ENCODE results near the gene ANKRD34A. TPM values are rescaled to one million over a fixed set of nuclear protein-coding genes. Genes with fewer than 3 reads are reported as not detected.
A peak's percentile ranks its signal among the peaks of the same experiment; 100 is the strongest.

The ANKRD34A gene
- total RNA-seq, 6 experiments from 2014 or later: 0.14 to 0.88 (median 0.22) TPM; not detected in 1

DNA sequence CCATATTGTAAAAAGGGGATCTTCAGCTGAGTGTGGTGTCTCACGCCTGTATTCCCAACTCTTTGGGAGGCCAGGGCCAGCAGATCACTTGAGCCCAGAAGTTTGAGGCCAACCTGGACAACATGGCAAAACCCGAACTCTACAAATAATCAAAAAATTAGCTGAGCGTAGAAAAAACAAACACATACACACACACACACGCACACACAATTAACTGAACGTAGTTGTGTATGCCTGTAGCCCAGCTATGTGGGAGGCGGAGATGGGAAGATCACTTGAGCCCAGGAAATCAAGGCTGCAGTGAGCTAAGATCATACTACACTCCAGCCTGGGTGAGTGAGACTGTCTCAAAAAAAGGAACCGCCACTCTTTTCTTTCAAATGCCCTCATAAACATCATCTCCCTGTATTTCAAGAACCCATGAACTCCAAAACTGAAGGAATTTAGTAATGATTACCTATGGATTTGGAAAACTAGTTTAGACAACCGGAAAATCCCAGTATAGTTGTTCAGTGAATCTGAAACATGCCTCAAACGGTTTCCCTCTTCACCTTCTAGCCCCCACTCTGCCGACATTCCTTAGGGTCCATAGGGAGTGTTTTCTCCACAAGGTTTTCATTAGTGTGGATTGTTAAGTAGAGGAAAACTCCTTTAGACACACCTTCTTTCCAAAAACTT is 27.5 kb upstream of the ANKRD34A start:
- Histone ChIP-seq H3K36me3 (peaks cover 0 to 31% (median 24%) of the 10 kb centered on the region in 4 donors), H3K9me3 (no peaks in the 10 kb centered on the region), H3K27me3 (no peaks in the 10 kb centered on the region), H3K4me1 (peaks cover 0 to 35% (median 12%) of the 10 kb centered on the region in 4 donors), H3K27ac (peak overlapping the region in 2 of 3 donors; percentile 2 to 88), H3K4me3 (peak overlapping the region in 1 of 3 donors; percentile 91)
- intact Hi-C loops (cut with DNase I): no loop called here
- DNase-seq (no peak), ATAC-seq (peak in 1 of 4 donors; percentile 6)
- TF ChIP-seq CTCF (IDR thresholded peaks at IDR 0.05) (no peak), POLR2A (IDR thresholded peaks at IDR 0.05) (peak; percentile 84)
- 31% methylated on average over 9 of the region's 10 CpGs for WGBS (ENCODE audit: insufficient coverage, low coverage, low lambda C conversion rate, missing lambda C conversion rate)

- no peaks in the 10 kb centered on the region for H3K27me3 ChIP-seq
- no peaks in the 10 kb centered on the region for H3K9me3 ChIP-seq
- H3K4me3 ChIP-seq: no peak overlapping the region
- intact Hi-C loops (cut with DNase I): no loop called here
- TF ChIP-seq POLR2A (IDR thresholded peaks at IDR 0.05) (no peak), CTCF (IDR thresholded peaks at IDR 0.05) (no peak)
- ATAC-seq (peak in 2 of 4 donors; percentile 19 to 31), DNase-seq (peak in 1 of 3 donors; percentile 41)
- H3K27ac ChIP-seq: peak overlapping the region in 1 of 3 donors; percentile 37
- peaks cover 0 to 29% (median 23%) of the 10 kb centered on the region in 4 donors for H3K36me3 ChIP-seq
- peaks cover 0 to 50% (median 19%) of the 10 kb centered on the region in 4 donors for H3K4me1 ChIP-seq
- WGBS (ENCODE audit: insufficient coverage, low coverage, low lambda C conversion rate, missing lambda C conversion rate): 64% methylated on average over 7 of the region's 7 CpGs
These were observed 26.0 kb upstream of the ANKRD34A start for GRCh38 chr1:145990249-145990855.

DNA sequence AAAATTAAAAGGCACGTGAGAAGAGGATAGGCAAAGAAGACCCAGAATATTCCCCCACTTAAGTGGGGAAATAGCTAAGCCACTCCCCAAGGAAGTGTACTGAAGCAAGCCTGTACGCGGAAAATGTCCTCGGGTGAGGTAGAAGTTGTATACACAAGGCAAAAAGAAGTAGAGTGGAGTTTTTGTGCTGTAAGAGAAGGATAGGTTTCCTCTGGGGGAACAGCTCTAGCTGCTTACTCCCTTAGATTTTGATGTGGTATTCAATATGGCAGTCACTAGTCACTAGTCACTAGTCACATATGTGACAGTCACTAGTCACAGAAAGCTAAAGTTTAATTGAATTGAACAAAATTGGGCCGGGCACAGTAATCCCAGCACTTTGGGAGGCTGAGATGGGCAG is 24.4 kb upstream of the ANKRD34A start:
- Histone ChIP-seq H3K27me3 (no peaks in the 10 kb centered on the region), H3K9me3 (no peaks in the 10 kb centered on the region), H3K4me1 (peaks cover 0 to 45% (median 19%) of the 10 kb centered on the region in 4 donors), H3K36me3 (peaks cover 0 to 13% (median 8%) of the 10 kb centered on the region in 4 donors), H3K4me3 (no peak overlapping the region), H3K27ac (no peak overlapping the region)
- DNase-seq: no peak
- intact Hi-C loops (cut with DNase I): no loop called here
- ATAC-seq: no peak
- 45% methylated on average over 5 of the region's 5 CpGs for WGBS (ENCODE audit: insufficient coverage, low coverage, low lambda C conversion rate, missing lambda C conversion rate)
- TF ChIP-seq CTCF (IDR thresholded peaks at IDR 0.05): no peak
- TF ChIP-seq POLR2A (IDR thresholded peaks at IDR 0.05): no peak

- intact Hi-C loops (cut with DNase I): no loop called here
- H3K4me1 ChIP-seq: peaks cover 0 to 45% (median 15%) of the 10 kb centered on the region in 4 donors
These were observed 23.6 kb upstream of the ANKRD34A start for GRCh38 chr1:145987926-145988325.

More at GRCh38 chr1:145987926-145988325, 23.6 kb upstream of the ANKRD34A start:
- DNase-seq (no peak), ATAC-seq (no peak)
- Histone ChIP-seq H3K27me3 (no peaks in the 10 kb centered on the region), H3K4me3 (no peak overlapping the region), H3K9me3 (no peaks in the 10 kb centered on the region), H3K36me3 (peaks cover 0 to 4% (median 1%) of the 10 kb centered on the region in 4 donors), H3K27ac (no peak overlapping the region)
- 86% methylated on average over 1 of the region's 1 CpG for WGBS (ENCODE audit: insufficient coverage, low coverage, low lambda C conversion rate, missing lambda C conversion rate)
- TF ChIP-seq CTCF (IDR thresholded peaks at IDR 0.05) (no peak), POLR2A (IDR thresholded peaks at IDR 0.05) (no peak)

All from right lobe of liver (tissue), 6 donors.